ENCODE measurements around the gene CNTN4.

The CNTN4 gene

GRCh38 chr3:2727610-2728318 is 629.1 kb downstream of the CNTN4 start:
- peak overlapping the region; percentile 45 for H3K4me2 ChIP-seq (ENCODE audit: low read length)
- peaks cover 22% of the 10 kb centered on the region for H3K4me1 ChIP-seq (ENCODE audit: low read length)
- peak overlapping the region; percentile 29; the same call in 1 of the 2 replicates for H2AFZ ChIP-seq (ENCODE audit: low read depth, low read length)
- H3K36me3 ChIP-seq (replicated peaks; ENCODE audit: low read depth, low read length) = no peaks in the 10 kb centered on the region
- H3K27me3 ChIP-seq (ENCODE audit: low read depth, low read length) = no peaks in the 10 kb centered on the region
- no peak overlapping the region for H3K27ac ChIP-seq (ENCODE audit: low read length)
- no peak for TF ChIP-seq EZH2phosphoT487 (IDR thresholded peaks at IDR 0.05; ENCODE audit: low read depth)
- no peak for TF ChIP-seq CTCF (IDR thresholded peaks at IDR 0.05; ENCODE audit: low read depth, low read length)
- H3K4me3 ChIP-seq (ENCODE audit: low read length) = no peak overlapping the region
- H3K9me3 ChIP-seq (ENCODE audit: insufficient read depth, low read length) = no peaks in the 10 kb centered on the region
- no peaks in the 10 kb centered on the region for H3K79me2 ChIP-seq (ENCODE audit: low read length)
- H4K20me1 ChIP-seq (ENCODE audit: insufficient read depth, low read length) = no peaks in the 10 kb centered on the region
- H3K9ac ChIP-seq (ENCODE audit: low read length) = no peak overlapping the region

GRCh38 chr3:2731843-2732242 is 633.2 kb downstream of the CNTN4 start:
- TF ChIP-seq CTCF (IDR thresholded peaks at IDR 0.05; ENCODE audit: low read depth, low read length) (no peak), EZH2phosphoT487 (IDR thresholded peaks at IDR 0.05; ENCODE audit: low read depth) (no peak)
- Histone ChIP-seq H2AFZ (ENCODE audit: low read depth, low read length) (no peak overlapping the region), H3K36me3 (replicated peaks; ENCODE audit: low read depth, low read length) (no peaks in the 10 kb centered on the region), H3K27me3 (ENCODE audit: low read depth, low read length) (no peaks in the 10 kb centered on the region), H3K9me3 (ENCODE audit: insufficient read depth, low read length) (no peaks in the 10 kb centered on the region), H3K27ac (ENCODE audit: low read length) (no peak overlapping the region), H3K9ac (ENCODE audit: low read length) (no peak overlapping the region), H3K4me1 (ENCODE audit: low read length) (peaks cover 14% of the 10 kb centered on the region), H3K4me3 (ENCODE audit: low read length) (no peak overlapping the region), H3K79me2 (ENCODE audit: low read length) (no peaks in the 10 kb centered on the region), H4K20me1 (ENCODE audit: insufficient read depth, low read length) (no peaks in the 10 kb centered on the region), H3K4me2 (ENCODE audit: low read length) (no peak overlapping the region)

GRCh38 chr3:2735392-2735894 is 636.8 kb downstream of the CNTN4 start:
- Histone ChIP-seq H4K20me1 (ENCODE audit: insufficient read depth, low read length) (no peaks in the 10 kb centered on the region), H3K4me1 (ENCODE audit: low read length) (peaks cover 11% of the 10 kb centered on the region), H3K36me3 (replicated peaks; ENCODE audit: low read depth, low read length) (no peaks in the 10 kb centered on the region), H3K79me2 (ENCODE audit: low read length) (no peaks in the 10 kb centered on the region), H3K9ac (ENCODE audit: low read length) (no peak overlapping the region), H3K9me3 (ENCODE audit: insufficient read depth, low read length) (no peaks in the 10 kb centered on the region), H3K4me3 (ENCODE audit: low read length) (no peak overlapping the region), H3K27ac (ENCODE audit: low read length) (no peak overlapping the region), H3K27me3 (ENCODE audit: low read depth, low read length) (no peaks in the 10 kb centered on the region), H2AFZ (ENCODE audit: low read depth, low read length) (no peak overlapping the region), H3K4me2 (ENCODE audit: low read length) (no peak overlapping the region)
- TF ChIP-seq EZH2phosphoT487 (IDR thresholded peaks at IDR 0.05; ENCODE audit: low read depth) = no peak
- TF ChIP-seq CTCF (IDR thresholded peaks at IDR 0.05; ENCODE audit: low read depth, low read length) = no peak

GRCh38 chr3:2741516-2741915 is 642.9 kb downstream of the CNTN4 start:
- H3K27ac ChIP-seq (ENCODE audit: low read length) = no peak overlapping the region
- no peaks in the 10 kb centered on the region for H3K79me2 ChIP-seq (ENCODE audit: low read length)
- H4K20me1 ChIP-seq (ENCODE audit: insufficient read depth, low read length) = no peaks in the 10 kb centered on the region
- H2AFZ ChIP-seq (ENCODE audit: low read depth, low read length) = no peak overlapping the region
- no peaks in the 10 kb centered on the region for H3K9me3 ChIP-seq (ENCODE audit: insufficient read depth, low read length)
- no peak overlapping the region for H3K4me2 ChIP-seq (ENCODE audit: low read length)
- H3K4me3 ChIP-seq (ENCODE audit: low read length) = no peak overlapping the region
- no peaks in the 10 kb centered on the region for H3K27me3 ChIP-seq (ENCODE audit: low read depth, low read length)
- no peaks in the 10 kb centered on the region for H3K36me3 ChIP-seq (replicated peaks; ENCODE audit: low read depth, low read length)
- TF ChIP-seq CTCF (IDR thresholded peaks at IDR 0.05; ENCODE audit: low read depth, low read length) (no peak), EZH2phosphoT487 (IDR thresholded peaks at IDR 0.05; ENCODE audit: low read depth) (no peak)
- no peak overlapping the region for H3K9ac ChIP-seq (ENCODE audit: low read length)
- H3K4me1 ChIP-seq (ENCODE audit: low read length) = peaks cover 21% of the 10 kb centered on the region

Measured in OCI-LY3 (cell line).